Activated B cell treated with CpG ODN at 0.5 μM for 24 hours (primary cell): ENCODE data around the gene PCNT. TPM values are rescaled to one million over a fixed set of nuclear protein-coding genes. Genes with fewer than 3 reads are reported as not detected.

ENCODE experiments used
- ATAC-seq: fragments of 200-7000 bp; cut with Tn5 transposase; one replicate; pipeline ENCODE4 v1.10.0; 2021; ENCODE audit warnings: low read depth, mild to moderate bottlenecking, moderate library complexity
- CTCF ChIA-PET: fragments of 350-600 bp; sonication (Branson Sonifier 250); formaldehyde crosslinking; loops from one replicate; lab custom pipeline; 2021; ENCODE audit warnings: antibody characterized with exemption; lab: Charles Lee
- POLR2A ChIA-PET: fragments of 350-600 bp; sonication (Branson Sonifier 250); formaldehyde crosslinking; loops from one replicate; lab custom pipeline; 2021; ENCODE audit warnings: antibody characterized with exemption; lab: Charles Lee
- DNase-seq: peaks from one replicate; pipeline ENCODE4 v3.0.0; 2022
- H3K27ac Mint-ChIP-seq: one replicate; pipeline ENCODE4 v1.8.0; 2020; ENCODE audit warnings: mixed read lengths
- H3K27me3 Mint-ChIP-seq: one replicate; pipeline ENCODE4 v1.8.0; 2021; ENCODE audit warnings: mixed read lengths
- H3K36me3 Mint-ChIP-seq: one replicate; pipeline ENCODE4 v1.8.0; 2021; ENCODE audit warnings: low read depth, mixed read lengths
- H3K4me1 Mint-ChIP-seq: one replicate; pipeline ENCODE4 v1.8.0; 2021; ENCODE audit warnings: mixed read lengths
- H3K4me3 Mint-ChIP-seq: one replicate; pipeline ENCODE4 v1.8.0; 2020; ENCODE audit warnings: mild to moderate bottlenecking, mixed read lengths
- H3K9me3 Mint-ChIP-seq: one replicate; pipeline ENCODE4 v1.8.0; 2020; ENCODE audit warnings: mixed read lengths
- CTCF ChIP-seq: fragments of 200-600 bp; IDR thresholded peaks from one replicate; pipeline ENCODE4 v1.8.0; 2022; ENCODE audit warnings: antibody characterized with exemption, mild to moderate bottlenecking
- intact Hi-C: fragments of 100-400 bp; cut with micrococcal nuclease; formaldehyde crosslinking; loops from one replicate; pipeline ENCODE4 v1.15.1; 2024
- total RNA-seq: library from RNA; stranded (reverse); gene quantifications from 2 replicates; pipeline ENCODE4 v1.2.3, GENCODE V29; 2022

The PCNT gene
- total RNA-seq, 1 donor from 2014 or later = 39.7 TPM

GRCh38 chr21:46439906-46440305, 116.0 kb downstream of the PCNT start:
- Mint-ChIP-seq H3K27ac (no peak overlapping the region), H3K9me3 (no peaks in the 10 kb centered on the region), H3K4me3 (no peak overlapping the region), H3K27me3 (no peaks in the 10 kb centered on the region), H3K4me1 (peaks cover 2% of the 10 kb centered on the region), H3K36me3 (peaks cover 71% of the 10 kb centered on the region)
- DNase-seq = no peak
- CTCF ChIA-PET = no interaction called here
- intact Hi-C loops = no loop called here
- POLR2A ChIA-PET = no interaction called here
- ATAC-seq = no peak
- TF ChIP-seq CTCF = no peak

- peaks cover 69% of the 10 kb centered on the region for H3K36me3 Mint-ChIP-seq
- H3K27me3 Mint-ChIP-seq = no peaks in the 10 kb centered on the region
- H3K4me1 Mint-ChIP-seq = peaks cover 2% of the 10 kb centered on the region
- POLR2A ChIA-PET = no interaction called here
- CTCF ChIA-PET = no interaction called here
- H3K9me3 Mint-ChIP-seq = no peaks in the 10 kb centered on the region
- no peak overlapping the region for H3K27ac Mint-ChIP-seq
- no peak for TF ChIP-seq CTCF
- DNase-seq = no peak
- intact Hi-C loops = no loop called here
- H3K4me3 Mint-ChIP-seq = no peak overlapping the region
- ATAC-seq = no peak
Observed at GRCh38 chr21:46441331-46441730, 117.4 kb downstream of the PCNT start.

GRCh38 chr21:46441961-46442498, 118.1 kb downstream of the PCNT start:
- TF ChIP-seq CTCF = no peak
- ATAC-seq = no peak
- CTCF ChIA-PET = no interaction called here
- Mint-ChIP-seq H3K27me3 (no peaks in the 10 kb centered on the region), H3K4me1 (peaks cover 1% of the 10 kb centered on the region), H3K27ac (no peak overlapping the region), H3K4me3 (no peak overlapping the region), H3K36me3 (peaks cover 63% of the 10 kb centered on the region), H3K9me3 (no peaks in the 10 kb centered on the region)
- intact Hi-C loops = no loop called here
- POLR2A ChIA-PET = no interaction called here
- DNase-seq = no peak

- ATAC-seq (no peak), DNase-seq (no peak)
- Mint-ChIP-seq H3K36me3 (peaks cover 54% of the 10 kb centered on the region), H3K4me1 (no peaks in the 10 kb centered on the region), H3K27ac (no peak overlapping the region), H3K9me3 (no peaks in the 10 kb centered on the region), H3K4me3 (no peak overlapping the region), H3K27me3 (no peaks in the 10 kb centered on the region)
- ChIA-PET POLR2A (interaction anchor here (1.0 kb wide), 1 partner anchor 14 kb away, joined by 4 read pairs; no protein-coding TSS in a partner anchor), CTCF (no interaction called here)
- intact Hi-C loops = no loop called here
- TF ChIP-seq CTCF = no peak
Observed at GRCh38 chr21:46442938-46443337, 119.0 kb downstream of the PCNT start.

- POLR2A ChIA-PET = interaction anchor here (1.0 kb wide), 1 partner anchor 13 kb away, joined by 4 read pairs; no protein-coding TSS in a partner anchor
- Mint-ChIP-seq H3K36me3 (peaks cover 56% of the 10 kb centered on the region), H3K4me3 (no peak overlapping the region), H3K4me1 (peaks cover 2% of the 10 kb centered on the region), H3K27ac (no peak overlapping the region), H3K27me3 (no peaks in the 10 kb centered on the region), H3K9me3 (peaks cover 6% of the 10 kb centered on the region)
- no peak for DNase-seq
- no peak for ATAC-seq
- CTCF ChIA-PET = no interaction called here
- intact Hi-C loops = no loop called here
- TF ChIP-seq CTCF = no peak
Observed at GRCh38 chr21:46443910-46444309, 120.0 kb downstream of the PCNT start.
